Hypothalamus (tissue), 51 donors: ENCODE results near the gene PCDHA4.
"Not testable (repeated sequence)": the region's sequence is repeated elsewhere in the genome, so short reads cannot be mapped to it uniquely, and the experiment has no call there.

Experiments
- DNase-seq, 51 donors: peaks; one replicate each; lab custom pipeline; 2025; lab: John Stamatoyannopoulos, UW

Gene PCDHA4

GRCh38 chr5:140806834-140807775, at the start of gene PCDHA4:
Gene PCDHA4 (plus strand): TSS chr5:140807068.
- DNase-seq: peak in 18 of 51 donors; percentile 4 to 64 (median 30)

- no peak for DNase-seq
Observed at GRCh38 chr5:140764177-140764973, 42.5 kb upstream of the PCDHA4 start.

- DNase-seq: no peak
Observed at GRCh38 chr5:140767444-140767843, 39.4 kb upstream of the PCDHA4 start.

GRCh38 chr5:140780512-140780911, 26.4 kb upstream of the PCDHA4 start:
- DNase-seq: no peak

GRCh38 chr5:140785905-140786686, 20.8 kb upstream of the PCDHA4 start, which contains the start of gene PCDHA1:
Gene PCDHA1 (plus strand): TSS chr5:140786140.
- DNase-seq: peak in 1 of 51 donors; percentile 2

- not testable (repeated sequence) for DNase-seq
Observed at GRCh38 chr5:140787422-140787821, 19.4 kb upstream of the PCDHA4 start.

- not testable (repeated sequence) for DNase-seq
Observed at GRCh38 chr5:140787849-140788504, 18.9 kb upstream of the PCDHA4 start.

- no peak for DNase-seq
Observed at GRCh38 chr5:140791089-140791488, 15.8 kb upstream of the PCDHA4 start.

- peak in 1 of 51 donors; percentile 3 for DNase-seq
Observed at GRCh38 chr5:140794595-140795258, 12.1 kb upstream of the PCDHA4 start, which contains the start of gene PCDHA2. Gene PCDHA2 (plus strand): TSS chr5:140794852.

- DNase-seq: peak in 1 of 51 donors; percentile 26
Observed at GRCh38 chr5:140795259-140795641, 11.6 kb upstream of the PCDHA4 start.

GRCh38 chr5:140796072-140796717, 10.7 kb upstream of the PCDHA4 start:
- DNase-seq: not testable (repeated sequence)

- no peak for DNase-seq
Observed at GRCh38 chr5:140796718-140797095, 10.2 kb upstream of the PCDHA4 start.

GRCh38 chr5:140800816-140801493, 5.9 kb upstream of the PCDHA4 start, which contains the start of gene PCDHA3:
Gene PCDHA3 (plus strand): TSS chr5:140801057.
- peak in 1 of 51 donors; percentile 48 for DNase-seq

GRCh38 chr5:140801494-140801841, 5.4 kb upstream of the PCDHA4 start:
- peak in 7 of 51 donors; percentile 2 to 36 (median 32) for DNase-seq

- not testable (repeated sequence) for DNase-seq
Observed at GRCh38 chr5:140802381-140802780, 4.5 kb upstream of the PCDHA4 start.

- DNase-seq: no peak
Observed at GRCh38 chr5:140802781-140803271, 4.0 kb upstream of the PCDHA4 start.

GRCh38 chr5:140808241-140808888, 1.5 kb downstream of the PCDHA4 start:
- not testable (repeated sequence) for DNase-seq
